Smooth muscle cell (in vitro differentiated cells): Measurements from ENCODE around the gene ZSCAN21. TPM values are rescaled to one million over a fixed set of nuclear protein-coding genes. Genes with fewer than 3 reads are reported as not detected.

Source experiments
- DNase-seq: peaks from one replicate; lab custom pipeline; 2025; ENCODE audit not compliant: unreplicated experiment; lab: John Stamatoyannopoulos, UW
- H2AFZ ChIP-seq: fragments of 200-600 bp; sonication (generic); 2 replicates; pipeline ENCODE4 v1.6.0; 2016; ENCODE audit warnings: antibody characterized with exemption, low read depth, mild to moderate bottlenecking
- H3F3A ChIP-seq: fragments of 200-600 bp; sonication (generic); 2 replicates; pipeline ENCODE4 v1.6.0; 2017; ENCODE audit warnings: antibody characterized with exemption, low read depth
- H3K27ac ChIP-seq: fragments of 200-600 bp; sonication (generic); 2 replicates; pipeline ENCODE4 v1.5.1; 2016; ENCODE audit warnings: low read depth, mild to moderate bottlenecking
- H3K27me3 ChIP-seq: fragments of 200-600 bp; sonication (generic); 2 replicates; pipeline ENCODE4 v1.6.1; 2016; ENCODE audit warnings: low read depth, mild to moderate bottlenecking
- H3K36me3 ChIP-seq: fragments of 200-600 bp; sonication (generic); 2 replicates; pipeline ENCODE4 v1.5.1; 2016; ENCODE audit warnings: low read depth
- H3K4me1 ChIP-seq: fragments of 200-600 bp; sonication (generic); 2 replicates; pipeline ENCODE4 v1.5.1; 2016; ENCODE audit warnings: low read depth
- H3K4me2 ChIP-seq: fragments of 200-600 bp; sonication (generic); 2 replicates; pipeline ENCODE4 v1.6.0; 2016; ENCODE audit warnings: mild to moderate bottlenecking
- H3K4me3 ChIP-seq: fragments of 200-600 bp; sonication (generic); 2 replicates; pipeline ENCODE4 v1.5.1; 2016; ENCODE audit warnings: mild to moderate bottlenecking
- H3K79me2 ChIP-seq: fragments of 200-600 bp; sonication (generic); 2 replicates; pipeline ENCODE4 v1.6.0; 2016; ENCODE audit warnings: low read depth, mild to moderate bottlenecking
- H3K9ac ChIP-seq: fragments of 200-600 bp; sonication (generic); 2 replicates; pipeline ENCODE4 v1.6.0; 2016; ENCODE audit warnings: low read depth
- H3K9me3 ChIP-seq: fragments of 200-600 bp; sonication (generic); replicated peaks from 2 replicates; pipeline ENCODE4 v1.5.1; 2016; ENCODE audit warnings: low read depth
- H4K20me1 ChIP-seq: fragments of 200-600 bp; sonication (generic); 2 replicates; pipeline ENCODE4 v1.6.0; 2016; ENCODE audit warnings: low read depth
- CTCF ChIP-seq: fragments of 200-600 bp; sonication (generic); IDR thresholded peaks from 2 replicates; pipeline ENCODE4 v1.5.1; 2017; ENCODE audit warnings: borderline replicate concordance, mild to moderate bottlenecking, antibody characterized with exemption; ENCODE audit not compliant: insufficient read depth, poor library complexity, severe bottlenecking
- WGBS: methylation state at CpG from one replicate; pipeline ENCODE4 v1.1.7; 2016; ENCODE audit warnings: low lambda C conversion rate; 5-methylcytosine and 5-hydroxymethylcytosine counted together
- polyA plus RNA-seq: library from polyadenylated mRNA; unstranded; fragments of >200 nt; fragmentation: Nextera tagmentation; extraction: Ambion mirVana; gene quantifications from 2 replicates; pipeline ENCODE4 v1.2.1, GENCODE V29; 2016
- total RNA-seq: library from RNA; depleted of rRNA; stranded (reverse); fragments of >200 nt; gene quantifications from 2 replicates; pipeline ENCODE4 v1.2.3, GENCODE V29; 2014

The ZSCAN21 gene
- total and polyA plus RNA-seq, 2 experiments from 2014 or later = 11.3 to 15.3 TPM

- H4K20me1 ChIP-seq = no peaks in the 10 kb centered on the region
- H3K4me1 ChIP-seq = no peaks in the 10 kb centered on the region
- H3K36me3 ChIP-seq = peaks cover 12% of the 10 kb centered on the region
- H3K27me3 ChIP-seq = no peaks in the 10 kb centered on the region
- no peak overlapping the region for H3K4me2 ChIP-seq
- no peak overlapping the region for H3K27ac ChIP-seq
- H3K9ac ChIP-seq = no peak overlapping the region
- H3F3A ChIP-seq = no peaks in the 10 kb centered on the region
- WGBS = 96% methylated on average over 10 of the region's 10 CpGs
- no peak overlapping the region for H3K4me3 ChIP-seq
- no peak overlapping the region for H2AFZ ChIP-seq
- H3K9me3 ChIP-seq = no peaks in the 10 kb centered on the region
- no peak for TF ChIP-seq CTCF
- no peak for DNase-seq
- peaks cover 17% of the 10 kb centered on the region for H3K79me2 ChIP-seq
These were observed 7.4 kb downstream of the ZSCAN21 start for GRCh38 chr7:100057006-100057405.

- Histone ChIP-seq H4K20me1 (no peaks in the 10 kb centered on the region), H3K27me3 (no peaks in the 10 kb centered on the region), H3K4me1 (no peaks in the 10 kb centered on the region), H3K36me3 (peaks cover 12% of the 10 kb centered on the region), H3K4me2 (no peak overlapping the region), H3F3A (no peaks in the 10 kb centered on the region), H3K9ac (no peak overlapping the region), H2AFZ (no peak overlapping the region), H3K4me3 (no peak overlapping the region), H3K27ac (no peak overlapping the region), H3K9me3 (no peaks in the 10 kb centered on the region), H3K79me2 (peaks cover 2% of the 10 kb centered on the region)
- 98% methylated on average over 5 of the region's 5 CpGs for WGBS
- DNase-seq = no peak
- TF ChIP-seq CTCF = no peak
These were observed 9.7 kb downstream of the ZSCAN21 start for GRCh38 chr7:100059251-100059739.

DNA sequence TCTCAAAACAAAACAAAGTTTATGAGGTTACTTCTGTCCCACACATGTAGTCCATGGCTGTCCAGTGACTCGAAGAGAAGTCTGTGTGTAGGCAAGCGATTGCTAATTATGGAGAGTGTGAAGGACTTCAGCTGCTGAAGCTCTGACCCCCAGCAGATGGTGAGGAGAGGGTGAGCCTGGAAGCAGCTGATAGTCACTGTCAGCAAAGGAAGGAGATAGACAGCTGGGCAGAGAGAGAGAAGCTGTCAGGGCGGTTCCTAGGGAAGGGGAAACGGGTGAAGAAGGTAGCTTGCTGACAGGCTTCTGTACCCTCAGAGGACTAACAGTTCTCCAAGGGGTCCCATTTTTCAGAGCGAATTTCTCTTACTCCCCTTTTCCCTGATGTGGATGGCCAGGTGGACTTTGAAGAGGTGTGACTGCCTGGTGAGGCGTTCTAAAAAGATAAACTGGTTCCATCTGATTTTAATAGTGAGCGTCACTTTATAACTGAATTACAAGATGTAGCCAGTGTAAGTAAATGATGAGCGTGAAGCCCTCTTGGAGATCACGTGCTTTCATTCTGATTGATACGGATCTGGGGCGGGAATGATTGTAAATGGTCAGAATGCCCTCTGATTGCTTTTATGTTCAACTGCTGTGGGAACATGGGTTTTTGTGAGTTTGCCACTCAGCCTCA, 12.1 kb downstream of the ZSCAN21 start:
- Histone ChIP-seq H3K36me3 (peaks cover 12% of the 10 kb centered on the region), H3K9ac (no peak overlapping the region), H3K9me3 (no peaks in the 10 kb centered on the region), H3K27me3 (no peaks in the 10 kb centered on the region), H3K27ac (no peak overlapping the region), H2AFZ (no peak overlapping the region), H3K4me2 (no peak overlapping the region), H3F3A (peaks cover 10% of the 10 kb centered on the region), H3K4me1 (no peaks in the 10 kb centered on the region), H3K79me2 (no peaks in the 10 kb centered on the region), H4K20me1 (no peaks in the 10 kb centered on the region), H3K4me3 (no peak overlapping the region)
- no peak for TF ChIP-seq CTCF
- DNase-seq = no peak
- 97% methylated on average over 11 of the region's 11 CpGs for WGBS

- Histone ChIP-seq H3K9me3 (no peaks in the 10 kb centered on the region), H3K4me1 (no peaks in the 10 kb centered on the region), H3K27ac (no peak overlapping the region), H3K9ac (no peak overlapping the region), H3K27me3 (no peaks in the 10 kb centered on the region), H3K36me3 (peaks cover 5% of the 10 kb centered on the region), H3K79me2 (no peaks in the 10 kb centered on the region), H3K4me2 (no peak overlapping the region), H3F3A (peaks cover 25% of the 10 kb centered on the region), H2AFZ (no peak overlapping the region), H3K4me3 (no peak overlapping the region), H4K20me1 (no peaks in the 10 kb centered on the region)
- 97% methylated on average over 4 of the region's 4 CpGs for WGBS
- DNase-seq = no peak
- no peak for TF ChIP-seq CTCF
These were observed 13.8 kb downstream of the ZSCAN21 start for GRCh38 chr7:100063376-100063775.
